Tibial nerve (tissue), 4 donors: Measurements from ENCODE around the gene OR4C12. TPM values are rescaled to one million over a fixed set of nuclear protein-coding genes. Genes with fewer than 3 reads are reported as not detected.
"Not testable (repeated sequence)": the region's sequence is repeated elsewhere in the genome, so short reads cannot be mapped to it uniquely, and the experiment has no call there.

Experiments
- DNase-seq, 2 donors: peaks; one replicate each; pipeline ENCODE4 v3.0.0-alpha.2; 2019; ENCODE audit warnings: low spot score in 2 of 2
- H3K27ac ChIP-seq, 4 donors: fragments of 200-600 bp; sonication (generic) in 3 of 4; one replicate each; pipeline ENCODE4 v1.5.1; 2017 to 2019; ENCODE audit warnings: mild to moderate bottlenecking in 1 of 4
- H3K27me3 ChIP-seq, 2 donors: fragments of 200-600 bp; sonication (generic) in 1 of 2; one replicate each; pipeline versions ENCODE4 v1.5.1 to v1.6.0; 2017 to 2019
- H3K36me3 ChIP-seq, 3 donors: fragments of 200-600 bp; sonication (generic); one replicate each; pipeline ENCODE4 v1.5.1; 2018 to 2019
- H3K4me1 ChIP-seq, 4 donors: fragments of 200-600 bp; sonication (generic) in 3 of 4; one replicate each; pipeline ENCODE4 v1.5.1; 2017 to 2019
- H3K4me3 ChIP-seq, 4 donors: fragments of 200-600 bp; sonication (generic) in 3 of 4; one replicate each; pipeline ENCODE4 v1.5.1; 2017 to 2019; ENCODE audit warnings: mild to moderate bottlenecking in 1 of 4, moderate library complexity in 1 of 4
- H3K9me3 ChIP-seq, 4 donors: fragments of 200-600 bp; sonication (generic) in 3 of 4; one replicate each; pipeline ENCODE4 v1.5.1; 2017 to 2019
- EP300 ChIP-seq, 2 donors: sonication (generic); formaldehyde crosslinking; IDR thresholded peaks; one replicate each; pipeline ENCODE4 v1.6.1; 2017; ENCODE audit warnings: antibody characterized with exemption in 2 of 2, mild to moderate bottlenecking in 1 of 2
- POLR2A ChIP-seq, 2 donors: fragments of 450-650 bp; IDR thresholded peaks; one replicate each; pipeline ENCODE4 v1.6.1; 2017; ENCODE audit warnings: antibody characterized with exemption in 2 of 2, mild to moderate bottlenecking in 2 of 2, moderate library complexity in 2 of 2
- WGBS, 2 donors: methylation state at CpG; one replicate each; pipeline ENCODE4 v1.1.5; 2018; 5-methylcytosine and 5-hydroxymethylcytosine counted together
- total RNA-seq, 4 donors: library from RNA; depleted of rRNA; stranded (reverse); fragments of >200 nt; gene quantifications; one replicate each; pipeline ENCODE4 v1.1.0, GENCODE V29; 2016
- TF ChIP-seq, protein P1 (sequence below), 5 experiments: fragments of 200-600 bp in 3 of 5; fragments of 450-650 bp in 2 of 5; sonication (generic) in 3 of 5; IDR thresholded peaks; one replicate each; pipeline ENCODE4 v1.5.1; 2016 to 2019; ENCODE audit warnings: antibody characterized with exemption in 5 of 5, mild to moderate bottlenecking in 3 of 5, moderate library complexity in 2 of 5

OR4C12 gene
- not detected for total RNA-seq

DNA sequence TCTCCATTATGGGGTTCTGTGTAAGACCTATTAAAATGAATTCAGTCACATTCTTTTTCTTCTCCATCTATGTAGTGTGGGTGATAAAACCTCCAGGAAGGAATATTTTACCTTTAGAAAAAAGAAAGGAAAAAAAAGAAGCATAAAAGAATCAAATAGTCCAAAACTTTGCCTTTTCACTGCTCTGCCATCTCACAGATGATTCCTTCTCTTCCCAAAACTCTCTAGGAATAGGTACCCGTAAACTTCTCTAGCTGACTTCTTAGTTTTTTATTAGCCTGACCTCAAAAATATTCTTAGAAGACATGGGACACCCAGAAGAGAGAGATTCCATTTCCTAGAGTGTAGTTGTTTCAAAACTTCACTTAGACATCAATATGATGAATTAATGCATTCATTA lies at the start of gene OR4C12:
Gene OR4C12, minus strand, starts transcription at position 101 of the 400 bp plus-strand sequence. Its CDS starts 34 bp downstream, at position 67.
- not testable (repeated sequence) for H3K36me3 ChIP-seq, H3K27me3 ChIP-seq, H3K9me3 ChIP-seq, H3K27ac ChIP-seq, H3K4me3 ChIP-seq, H3K4me1 ChIP-seq, DNase-seq
- WGBS, 2 donors: 43% methylated on average over 1 of the region's 1 CpG

- no peak for DNase-seq
- Histone ChIP-seq H3K36me3 (no peaks in the 10 kb centered on the region), H3K27me3 (no peaks in the 10 kb centered on the region), H3K4me1 (no peaks in the 10 kb centered on the region), H3K4me3 (no peak overlapping the region), H3K27ac (no peak overlapping the region), H3K9me3 (no peaks in the 10 kb centered on the region)
- 37 to 43% methylated on average over 1 of the region's 1 CpG for WGBS, 2 donors
- TF ChIP-seq EP300 (IDR thresholded peaks at IDR 0.05) (no peak), POLR2A (IDR thresholded peaks at IDR 0.05) (no peak)
- TF ChIP-seq, protein P1, sequence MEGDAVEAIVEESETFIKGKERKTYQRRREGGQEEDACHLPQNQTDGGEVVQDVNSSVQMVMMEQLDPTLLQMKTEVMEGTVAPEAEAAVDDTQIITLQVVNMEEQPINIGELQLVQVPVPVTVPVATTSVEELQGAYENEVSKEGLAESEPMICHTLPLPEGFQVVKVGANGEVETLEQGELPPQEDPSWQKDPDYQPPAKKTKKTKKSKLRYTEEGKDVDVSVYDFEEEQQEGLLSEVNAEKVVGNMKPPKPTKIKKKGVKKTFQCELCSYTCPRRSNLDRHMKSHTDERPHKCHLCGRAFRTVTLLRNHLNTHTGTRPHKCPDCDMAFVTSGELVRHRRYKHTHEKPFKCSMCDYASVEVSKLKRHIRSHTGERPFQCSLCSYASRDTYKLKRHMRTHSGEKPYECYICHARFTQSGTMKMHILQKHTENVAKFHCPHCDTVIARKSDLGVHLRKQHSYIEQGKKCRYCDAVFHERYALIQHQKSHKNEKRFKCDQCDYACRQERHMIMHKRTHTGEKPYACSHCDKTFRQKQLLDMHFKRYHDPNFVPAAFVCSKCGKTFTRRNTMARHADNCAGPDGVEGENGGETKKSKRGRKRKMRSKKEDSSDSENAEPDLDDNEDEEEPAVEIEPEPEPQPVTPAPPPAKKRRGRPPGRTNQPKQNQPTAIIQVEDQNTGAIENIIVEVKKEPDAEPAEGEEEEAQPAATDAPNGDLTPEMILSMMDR (IDR thresholded peaks at IDR 0.05): no peak
Measured at GRCh38 chr11:50030193-50030592, 47.9 kb upstream of the OR4C12 start.

- Histone ChIP-seq H3K9me3 (peaks cover 0 to 28% (median 0%) of the 10 kb centered on the region in 4 donors), H3K27ac (no peak overlapping the region), H3K4me1 (no peaks in the 10 kb centered on the region), H3K4me3 (no peak overlapping the region), H3K27me3 (no peaks in the 10 kb centered on the region), H3K36me3 (no peaks in the 10 kb centered on the region)
- WGBS, 2 donors: 39 to 51% methylated on average over 6 of the region's 6 CpGs
- peak in 1 of 2 donors; percentile 27 for DNase-seq
- TF ChIP-seq POLR2A (IDR thresholded peaks at IDR 0.05) (no peak), EP300 (IDR thresholded peaks at IDR 0.05) (no peak)
- TF ChIP-seq, protein P1 (IDR thresholded peaks at IDR 0.05): no peak
Measured at GRCh38 chr11:49995565-49995964, 13.2 kb upstream of the OR4C12 start.

DNA sequence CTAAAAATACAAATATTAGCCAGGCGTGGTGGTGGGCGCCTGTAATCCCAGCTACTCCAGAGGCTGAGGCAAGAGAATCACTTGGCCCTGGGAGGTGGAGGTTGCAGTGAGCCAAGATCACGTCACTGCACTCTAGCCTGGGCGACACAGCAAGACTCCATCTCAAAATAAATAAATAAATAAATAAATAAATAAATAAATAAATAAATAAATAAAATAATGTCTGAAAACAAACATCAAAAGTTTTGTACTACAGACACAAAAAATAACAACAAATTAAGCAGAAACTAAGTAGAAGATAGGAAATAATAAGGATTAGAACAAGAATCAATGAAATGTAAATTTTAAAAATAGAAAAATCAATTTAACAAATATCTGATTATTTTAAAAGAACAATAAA lies 8.9 kb downstream of the OR4C12 start:
- not testable (repeated sequence) for H3K27ac ChIP-seq, DNase-seq, H3K36me3 ChIP-seq, H3K4me3 ChIP-seq, H3K9me3 ChIP-seq, H3K27me3 ChIP-seq, H3K4me1 ChIP-seq
- 89 to 90% methylated on average over 4 of the region's 4 CpGs for WGBS, 2 donors

DNA sequence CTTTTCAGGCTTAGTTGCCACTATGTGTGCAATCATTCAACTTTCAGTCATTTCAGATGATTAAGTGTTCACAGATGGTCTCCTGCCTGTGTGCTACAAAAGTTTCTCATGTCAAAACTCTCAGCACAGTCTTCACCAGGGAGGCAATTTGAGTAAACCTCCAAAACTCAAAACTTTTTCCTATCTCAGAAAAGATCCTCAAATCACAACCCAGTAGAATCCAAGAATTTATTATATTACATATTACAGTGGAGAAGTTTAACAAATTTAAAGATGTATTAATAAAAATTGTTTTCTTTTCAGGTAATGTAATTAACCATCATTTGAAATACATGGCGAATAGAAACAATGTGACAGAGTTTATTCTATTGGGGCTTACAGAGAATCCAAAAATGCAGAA lies 30.2 kb downstream of the OR4C12 start, which contains the start of gene OR4C13:
Gene OR4C13, plus strand, starts transcription at position 301 of the 400 bp plus-strand sequence. Its CDS starts 32 bp downstream, at position 333.
- no peaks in the 10 kb centered on the region for H3K4me1 ChIP-seq
- DNase-seq: no peak
- no peaks in the 10 kb centered on the region for H3K27me3 ChIP-seq
- no peak for TF ChIP-seq POLR2A (IDR thresholded peaks at IDR 0.05)
- no peak for TF ChIP-seq EP300 (IDR thresholded peaks at IDR 0.05)
- TF ChIP-seq, protein P1 (IDR thresholded peaks at IDR 0.05): no peak
- no peak within 1 kb of the TSS for H3K27ac ChIP-seq
- H3K9me3 ChIP-seq: peaks cover 0 to 3% (median 0%) of the 10 kb centered on the region in 4 donors
- no peak within 1 kb of the TSS for H3K4me3 ChIP-seq
- WGBS, 2 donors: 87 to 96% methylated on average over 1 of the region's 1 CpG
- no peaks in the 10 kb centered on the region for H3K36me3 ChIP-seq

- H3K27ac ChIP-seq, H3K27me3 ChIP-seq, H3K36me3 ChIP-seq, H3K4me3 ChIP-seq, DNase-seq, H3K4me1 ChIP-seq, H3K9me3 ChIP-seq: not testable (repeated sequence)
- 66 to 70% methylated on average over 1 of the region's 1 CpG for WGBS, 2 donors
Measured at GRCh38 chr11:49948701-49949100, 33.6 kb downstream of the OR4C12 start.

Other genes with a start within 250 kb of the OR4C12 start
- gene OR4C13, start 30.1 kb downstream of the OR4C12 start, total RNA-seq: not detected
- not detected for gene OR4C45, start 50.3 kb upstream of the OR4C12 start, total RNA-seq